GM18861 (cell line): ENCODE measurements around the gene RHAG.

Experiments used
- ATAC-seq: cut with Tn5 transposase; IDR thresholded peaks from one replicate; pipeline ENCODE4 v1.9.1; 2021; ENCODE audit not compliant: unreplicated experiment

The RHAG gene

DNA sequence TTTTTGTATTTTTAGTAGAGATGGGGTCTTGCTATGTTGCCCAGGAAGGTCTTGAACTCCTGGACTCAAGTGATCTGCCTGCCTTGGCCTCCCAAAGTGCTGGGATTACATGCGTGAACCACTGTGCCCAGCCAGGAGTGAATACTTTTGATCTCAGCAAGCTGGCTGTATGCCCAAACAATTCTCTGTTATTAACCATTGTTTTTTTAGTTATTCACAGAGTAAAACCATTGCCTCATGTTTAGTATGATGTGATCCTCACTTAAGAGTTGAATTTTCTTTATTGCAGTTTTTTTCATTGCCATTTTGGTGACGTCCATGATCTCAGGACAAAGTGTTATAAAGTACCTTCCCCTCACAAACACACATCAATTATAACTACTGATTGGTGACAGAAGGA lies 71.4 kb downstream of the RHAG start:
- no peak for ATAC-seq

DNA sequence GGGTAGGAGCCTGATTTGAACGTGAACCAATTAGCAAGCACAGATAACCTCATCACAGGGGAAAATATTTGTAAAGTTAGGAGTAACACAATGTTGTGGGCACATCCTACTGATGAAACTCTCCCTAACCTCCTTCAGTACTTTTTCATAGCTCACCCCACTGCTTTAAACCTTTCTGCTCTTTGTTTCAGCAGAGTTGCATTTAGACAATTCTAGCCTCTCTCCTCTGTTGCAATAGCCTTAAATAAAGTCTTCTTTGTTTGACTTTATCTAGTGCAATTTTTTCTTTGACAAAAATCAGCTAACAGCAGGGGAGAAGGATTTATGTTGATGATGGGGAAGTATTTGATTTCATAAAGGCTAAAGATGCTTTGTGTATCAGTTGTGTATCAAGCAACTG lies 72.1 kb downstream of the RHAG start:
- ATAC-seq: no peak

DNA sequence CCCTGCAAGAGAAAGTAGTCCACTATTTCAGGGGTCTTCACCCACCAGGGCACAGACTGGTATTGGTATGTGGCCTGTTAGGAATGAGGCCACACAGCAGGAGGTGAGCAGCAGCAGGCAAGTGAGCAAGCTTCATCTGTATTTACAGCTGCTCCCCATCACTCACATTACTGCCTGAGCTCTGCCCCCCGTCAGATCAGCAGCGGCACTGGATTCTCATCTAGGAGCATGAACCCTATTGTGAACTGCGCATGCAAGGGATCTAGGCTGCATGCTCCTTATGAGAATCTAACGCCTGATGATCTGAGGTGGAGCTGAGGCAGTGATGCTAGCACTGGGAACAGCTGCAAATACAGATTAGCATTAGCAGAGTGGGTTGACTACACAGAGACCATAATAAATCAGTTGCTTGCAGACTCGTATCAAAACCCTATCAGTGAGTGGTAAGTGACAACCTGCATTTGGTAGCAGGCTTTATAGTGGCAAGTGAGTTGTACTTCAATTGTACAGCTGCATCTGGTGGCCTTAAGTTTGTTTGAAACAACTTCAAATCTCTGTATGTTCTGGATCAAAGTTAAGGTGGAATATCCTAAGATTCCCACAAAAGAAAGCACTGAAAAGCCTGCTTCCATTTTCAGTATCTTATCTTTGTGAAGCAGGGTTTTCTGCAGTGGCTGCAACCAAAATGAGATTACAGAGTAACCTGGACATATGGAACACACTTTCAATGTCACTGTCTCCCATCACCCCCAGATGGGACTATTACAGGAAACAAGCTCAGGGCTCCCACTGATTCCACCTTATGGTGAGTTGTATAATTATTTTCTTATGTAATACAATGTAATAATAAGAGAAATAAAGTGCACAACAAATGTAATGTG lies 73.4 kb downstream of the RHAG start:
- no peak for ATAC-seq

DNA sequence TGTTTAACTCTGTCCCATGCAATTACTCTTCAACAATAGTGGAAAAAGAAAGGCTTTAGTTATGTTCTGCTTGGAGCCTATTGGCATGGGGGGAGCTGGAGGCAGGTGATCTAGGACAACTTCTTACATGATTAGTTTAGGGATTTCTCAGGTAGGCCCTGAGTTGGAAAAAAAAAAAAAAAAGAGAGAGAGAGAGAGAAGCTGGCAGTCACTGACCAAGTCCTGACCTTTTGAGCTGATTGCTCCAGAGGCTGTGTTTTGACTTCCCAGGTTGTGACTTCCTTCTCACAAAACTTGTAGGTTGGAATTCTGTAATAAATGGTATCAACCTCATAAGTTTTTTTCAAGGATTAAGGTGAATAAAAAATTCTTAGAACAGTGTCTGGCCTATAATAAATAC lies 78.4 kb downstream of the RHAG start:
- ATAC-seq: no peak

DNA sequence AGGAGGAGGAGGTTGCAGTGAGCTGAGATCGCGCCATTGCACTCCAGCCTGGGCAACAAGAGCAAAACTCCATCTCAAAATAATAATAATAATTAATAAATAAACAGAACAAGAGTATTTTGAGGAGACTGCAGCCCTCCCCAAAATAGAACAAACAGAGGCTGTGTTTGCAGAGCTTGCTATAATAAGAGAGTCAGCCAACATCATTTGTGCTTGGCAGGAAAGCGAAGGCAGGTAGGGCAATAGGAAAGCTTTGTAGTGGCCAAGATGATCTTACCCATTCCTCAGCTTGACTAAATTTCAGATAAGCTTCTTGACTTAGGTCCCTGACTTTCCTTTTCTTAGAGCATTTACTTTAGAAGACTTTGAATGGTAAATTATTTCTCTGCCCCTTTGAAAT lies 79.5 kb downstream of the RHAG start:
- ATAC-seq: no peak

DNA sequence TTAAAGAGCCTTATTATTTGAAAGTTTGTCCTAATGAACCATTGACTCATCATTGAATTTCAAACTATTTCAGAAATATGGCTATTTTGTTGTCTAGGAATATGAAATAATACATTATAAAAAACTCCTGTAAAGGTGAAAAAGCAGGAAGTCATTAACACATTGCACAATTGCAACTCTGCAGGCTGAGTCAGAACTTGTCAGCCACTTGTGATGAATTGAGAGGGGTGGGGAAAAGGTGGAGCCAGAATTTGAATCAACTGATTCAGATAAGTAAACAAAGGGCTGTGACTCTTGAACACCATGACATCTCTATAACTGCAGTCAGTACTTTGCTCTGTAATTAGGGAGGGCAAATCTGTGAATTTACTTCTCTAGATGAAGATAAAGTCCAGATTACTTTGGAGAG lies 80.2 kb downstream of the RHAG start:
- no peak for ATAC-seq

DNA sequence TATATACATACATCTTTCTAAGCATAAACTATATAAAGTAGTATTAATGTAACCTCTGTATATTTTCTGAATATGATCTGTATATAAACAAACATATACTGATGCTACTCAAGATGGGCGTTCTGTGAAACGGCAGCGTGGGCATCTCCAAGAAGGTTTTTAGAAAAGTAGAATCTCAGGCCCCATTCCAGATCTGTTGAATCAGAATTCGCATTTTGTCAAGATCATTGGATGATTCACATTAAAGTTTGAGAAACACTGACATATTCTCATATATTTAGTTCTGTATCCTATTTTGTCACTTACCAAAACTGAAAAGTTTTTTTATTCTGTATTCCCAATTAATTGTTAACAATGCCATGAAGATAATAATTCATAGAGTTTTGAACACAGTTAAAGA lies 80.7 kb downstream of the RHAG start:
- no peak for ATAC-seq
